OCI-LY7 (cell line): ENCODE data around the gene ALDH1L1. TPM values are rescaled to one million over a fixed set of nuclear protein-coding genes. Genes with fewer than 3 reads are reported as not detected.

Source experiments
- BruUV-seq: library from RNA; stranded (reverse); fragments of 400-500 nt; replicated peaks from 2 replicates; lab custom pipeline; 2021; lab: Mats Ljungman, UMichigan
- CTCF ChIA-PET: fragments of 300-600 bp; sonication (Branson Sonifier 250); formaldehyde crosslinking; loops from one replicate; lab custom pipeline; 2022; ENCODE audit warnings: antibody characterized with exemption; ENCODE audit not compliant: unreplicated experiment; lab: Charles Lee
- POLR2A ChIA-PET: fragments of 300-600 bp; sonication (Branson Sonifier 250); formaldehyde crosslinking; loops from one replicate; lab custom pipeline; 2022; ENCODE audit warnings: antibody characterized with exemption; lab: Charles Lee
- DNase-seq: peaks from one replicate; pipeline ENCODE4 v3.0.0-alpha.2; 2015; ENCODE audit warnings: low spot score
- H2AFZ ChIP-seq: fragments of 200-600 bp; sonication (generic), shearing (Covaris generic); 2 replicates; pipeline ENCODE4 v1.6.1; 2014; ENCODE audit warnings: mild to moderate bottlenecking, antibody characterized with exemption, low read length, moderate library complexity
- H3K27ac ChIP-seq: fragments of 200-600 bp; sonication (generic); 2 replicates; pipeline ENCODE4 v1.5.1; 2014; ENCODE audit warnings: mixed run types, low read depth, mild to moderate bottlenecking, moderate library complexity, low read length, inconsistent platforms; ENCODE audit not compliant: poor library complexity, severe bottlenecking
- H3K36me3 ChIP-seq: fragments of 200-600 bp; sonication (generic); 2 replicates; pipeline ENCODE4 v1.6.1; 2014; ENCODE audit warnings: mild to moderate bottlenecking, antibody characterized with exemption, low read length, moderate library complexity, mixed read lengths; ENCODE audit not compliant: insufficient read depth
- H3K4me1 ChIP-seq: fragments of 200-600 bp; sonication (generic); 2 replicates; pipeline ENCODE4 v1.5.1; 2014; ENCODE audit warnings: mild to moderate bottlenecking, low read length; ENCODE audit not compliant: insufficient read depth, poor library complexity, severe bottlenecking
- H3K4me2 ChIP-seq: fragments of 200-600 bp; sonication (generic); 2 replicates; pipeline ENCODE4 v1.6.1; 2014; ENCODE audit warnings: mild to moderate bottlenecking, low read length
- H3K4me3 ChIP-seq: fragments of 200-600 bp; sonication (generic); 2 replicates; pipeline ENCODE4 v1.5.1; 2014; ENCODE audit warnings: mild to moderate bottlenecking, low read depth, low read length; ENCODE audit not compliant: poor library complexity, severe bottlenecking
- H3K79me2 ChIP-seq: fragments of 200-600 bp; sonication (generic); 2 replicates; pipeline ENCODE4 v1.6.1; 2016; ENCODE audit warnings: low read depth, mild to moderate bottlenecking, low read length, moderate library complexity, mixed read lengths; ENCODE audit not compliant: insufficient read depth
- H3K9me2 ChIP-seq: fragments of 200-600 bp; sonication (generic); 2 replicates; pipeline ENCODE4 v1.6.1; 2016; ENCODE audit warnings: mild to moderate bottlenecking, low read length, mixed read lengths; ENCODE audit not compliant: insufficient read depth
- H3K9me3 ChIP-seq: fragments of 200-600 bp; sonication (generic); 2 replicates; pipeline ENCODE4 v1.6.1; 2014; ENCODE audit warnings: mild to moderate bottlenecking, mixed run types, low read length, mixed read lengths
- H4K20me1 ChIP-seq: fragments of 200-600 bp; sonication (generic); 2 replicates; pipeline ENCODE4 v1.6.1; 2014; ENCODE audit warnings: mild to moderate bottlenecking, antibody characterized with exemption, low read length, moderate library complexity, mixed read lengths; ENCODE audit not compliant: insufficient read depth
- EZH2phosphoT487 ChIP-seq: fragments of 200-600 bp; sonication (generic); IDR thresholded peaks from 2 replicates; pipeline ENCODE4 v1.6.1; 2018; ENCODE audit warnings: low read depth, borderline replicate concordance, mild to moderate bottlenecking, mixed run types, antibody characterized with exemption, low read length, moderate library complexity, mixed read lengths
- intact Hi-C: fragments of 100-400 bp; cut with micrococcal nuclease; formaldehyde crosslinking; loops from one replicate; pipeline ENCODE4 v1.10.0; 2022; ENCODE audit not compliant: unreplicated experiment
- total RNA-seq, 2 experiments: library from RNA; depleted of rRNA in 1 of 2; stranded (reverse); fragments of >200 nt in 1 of 2; shearing (Covaris generic) in 1 of 2; gene quantifications; 2 replicates each; pipeline ENCODE4 v1.2.3, GENCODE V29; 2014 to 2022
- TF ChIP-seq, protein P1 (sequence below): fragments of 200-600 bp; sonication (generic); conservative IDR thresholded peaks from 2 replicates; pipeline ENCODE4 v1.5.1; 2014; ENCODE audit warnings: mild to moderate bottlenecking, antibody characterized with exemption, low read length, moderate library complexity, mixed read lengths

The ALDH1L1 gene
- total RNA-seq, 2 experiments from 2014 or later: not detected

DNA sequence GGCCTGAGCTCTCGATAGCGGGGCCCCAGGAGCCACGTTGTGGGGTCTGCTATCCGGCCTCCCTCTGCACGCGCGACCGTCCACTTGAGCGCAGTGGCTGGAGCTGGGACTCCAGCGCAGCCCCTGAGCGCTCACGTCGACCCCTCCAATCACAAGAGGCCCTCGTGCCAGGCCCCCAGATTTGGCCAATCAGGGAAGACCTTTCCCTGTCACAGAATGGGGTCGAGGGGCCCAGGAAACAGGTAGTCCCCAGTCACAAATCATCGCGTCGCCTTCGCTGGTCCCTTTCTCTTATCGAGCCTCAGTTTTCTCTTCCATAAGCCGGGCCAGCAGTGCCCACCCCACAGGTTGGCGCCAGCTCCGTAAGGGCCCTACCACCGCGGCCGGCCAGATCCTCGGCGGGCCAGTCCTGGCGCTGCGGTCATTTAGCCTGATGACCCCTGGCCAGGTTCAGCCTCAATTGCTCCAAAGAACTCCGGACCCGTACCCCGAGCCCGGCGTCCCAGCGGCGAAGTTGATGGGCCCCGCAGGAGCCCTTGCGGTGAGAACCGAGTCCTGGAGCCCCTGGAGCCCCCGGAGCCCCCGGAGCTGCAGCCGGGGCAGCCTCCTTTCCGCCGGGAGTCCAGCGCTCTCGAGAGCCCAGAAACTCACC lies 435 bp downstream of the ALDH1L1 start:
- no peak overlapping the region for H2AFZ ChIP-seq
- intact Hi-C loops: no loop called here
- POLR2A ChIA-PET: no interaction called here
- H3K79me2 ChIP-seq: no peaks in the 10 kb centered on the region
- CTCF ChIA-PET: no interaction called here
- H4K20me1 ChIP-seq: no peaks in the 10 kb centered on the region
- TF ChIP-seq, protein P1, sequence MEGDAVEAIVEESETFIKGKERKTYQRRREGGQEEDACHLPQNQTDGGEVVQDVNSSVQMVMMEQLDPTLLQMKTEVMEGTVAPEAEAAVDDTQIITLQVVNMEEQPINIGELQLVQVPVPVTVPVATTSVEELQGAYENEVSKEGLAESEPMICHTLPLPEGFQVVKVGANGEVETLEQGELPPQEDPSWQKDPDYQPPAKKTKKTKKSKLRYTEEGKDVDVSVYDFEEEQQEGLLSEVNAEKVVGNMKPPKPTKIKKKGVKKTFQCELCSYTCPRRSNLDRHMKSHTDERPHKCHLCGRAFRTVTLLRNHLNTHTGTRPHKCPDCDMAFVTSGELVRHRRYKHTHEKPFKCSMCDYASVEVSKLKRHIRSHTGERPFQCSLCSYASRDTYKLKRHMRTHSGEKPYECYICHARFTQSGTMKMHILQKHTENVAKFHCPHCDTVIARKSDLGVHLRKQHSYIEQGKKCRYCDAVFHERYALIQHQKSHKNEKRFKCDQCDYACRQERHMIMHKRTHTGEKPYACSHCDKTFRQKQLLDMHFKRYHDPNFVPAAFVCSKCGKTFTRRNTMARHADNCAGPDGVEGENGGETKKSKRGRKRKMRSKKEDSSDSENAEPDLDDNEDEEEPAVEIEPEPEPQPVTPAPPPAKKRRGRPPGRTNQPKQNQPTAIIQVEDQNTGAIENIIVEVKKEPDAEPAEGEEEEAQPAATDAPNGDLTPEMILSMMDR: no peak
- no peak for TF ChIP-seq EZH2phosphoT487
- H3K4me1 ChIP-seq: no peaks in the 10 kb centered on the region
- H3K9me3 ChIP-seq: no peaks in the 10 kb centered on the region
- H3K4me3 ChIP-seq: no peak overlapping the region
- H3K9me2 ChIP-seq: no peaks in the 10 kb centered on the region
- H3K4me2 ChIP-seq: no peak overlapping the region
- H3K36me3 ChIP-seq: no peaks in the 10 kb centered on the region
- no peak overlapping the region for H3K27ac ChIP-seq
- no peak for DNase-seq
- BruUV-seq: no TSS peak

DNA sequence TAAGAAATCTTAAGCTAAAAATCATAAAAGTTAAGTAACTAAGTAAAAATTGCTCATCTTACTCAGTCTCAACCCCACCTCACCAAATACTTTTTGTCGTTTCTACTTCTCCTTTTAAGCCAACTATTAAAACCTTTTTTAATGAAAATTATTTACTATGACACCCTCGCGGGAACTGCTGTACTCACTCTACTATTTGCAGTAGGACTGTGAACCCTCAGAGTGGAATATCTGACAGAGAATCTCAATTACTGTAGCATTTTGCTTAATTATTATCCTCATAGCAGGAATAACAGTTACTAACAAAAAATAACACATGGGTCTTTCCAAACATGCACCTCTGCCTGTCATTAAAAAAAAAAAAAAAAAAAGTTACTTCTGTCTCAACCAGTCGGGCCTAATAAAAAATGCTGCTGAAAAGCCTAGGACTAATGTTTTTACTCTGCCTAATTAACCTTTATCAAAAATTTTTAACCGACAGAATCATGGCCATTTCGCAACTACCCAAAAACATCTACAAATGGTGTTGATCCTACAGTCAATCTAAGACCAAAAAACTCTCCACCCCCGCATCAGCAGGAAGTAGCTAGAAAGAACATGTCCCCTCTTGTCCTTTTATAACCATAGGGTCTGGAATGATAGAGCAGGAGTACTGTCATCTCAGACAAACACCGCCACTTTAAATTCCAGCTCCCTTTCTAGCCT lies 10.2 kb downstream of the ALDH1L1 start:
- H3K36me3 ChIP-seq: no peaks in the 10 kb centered on the region
- DNase-seq: no peak
- no peaks in the 10 kb centered on the region for H3K79me2 ChIP-seq
- intact Hi-C loops: no loop called here
- no peaks in the 10 kb centered on the region for H3K9me3 ChIP-seq
- TF ChIP-seq EZH2phosphoT487: no peak
- TF ChIP-seq, protein P1: no peak
- H3K27ac ChIP-seq: no peak overlapping the region
- no peak overlapping the region for H3K4me3 ChIP-seq
- POLR2A ChIA-PET: interaction anchor here (0.5 to 0.7 kb wide), 3 partner anchors 57 to 293 kb away, joined by 3 to 6 read pairs (median 4); no protein-coding TSS in a partner anchor
- H3K4me2 ChIP-seq: no peak overlapping the region
- no TSS peak for BruUV-seq
- no peaks in the 10 kb centered on the region for H3K9me2 ChIP-seq
- H4K20me1 ChIP-seq: no peaks in the 10 kb centered on the region
- H2AFZ ChIP-seq: no peak overlapping the region
- CTCF ChIA-PET: no interaction called here
- no peaks in the 10 kb centered on the region for H3K4me1 ChIP-seq

DNA sequence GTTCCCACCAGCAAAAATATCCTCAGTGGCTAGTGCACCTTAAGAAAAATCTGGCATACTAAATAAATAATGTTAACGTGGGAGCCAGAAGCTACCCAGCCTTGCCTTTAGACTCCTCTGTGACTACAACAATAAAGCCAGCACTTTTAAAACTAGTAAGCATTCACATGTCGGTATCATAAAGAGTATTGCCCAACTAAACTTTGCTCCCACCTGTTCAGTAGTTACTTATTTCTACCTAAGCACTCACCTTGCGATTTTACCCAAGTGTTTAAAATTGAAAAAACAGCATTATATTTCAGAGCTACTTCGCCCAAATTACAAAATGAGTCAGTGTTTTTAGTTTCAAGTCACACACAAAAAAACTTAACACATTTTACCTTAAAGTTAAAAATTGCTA lies 12.8 kb downstream of the ALDH1L1 start:
- no peak overlapping the region for H3K4me2 ChIP-seq
- ChIA-PET CTCF (no interaction called here), POLR2A (no interaction called here)
- no peaks in the 10 kb centered on the region for H3K9me3 ChIP-seq
- H3K36me3 ChIP-seq: no peaks in the 10 kb centered on the region
- intact Hi-C loops: no loop called here
- no peaks in the 10 kb centered on the region for H3K9me2 ChIP-seq
- H3K4me1 ChIP-seq: no peaks in the 10 kb centered on the region
- TF ChIP-seq, protein P1: no peak
- no peak overlapping the region for H2AFZ ChIP-seq
- no TSS peak for BruUV-seq
- no peak for DNase-seq
- no peak overlapping the region for H3K27ac ChIP-seq
- H3K4me3 ChIP-seq: no peak overlapping the region
- no peaks in the 10 kb centered on the region for H4K20me1 ChIP-seq
- no peaks in the 10 kb centered on the region for H3K79me2 ChIP-seq
